SK-N-SH (cell line): ENCODE measurements around the gene FBXW11. TPM values are rescaled to one million over a fixed set of nuclear protein-coding genes. Genes with fewer than 3 reads are reported as not detected.

Experiments
- CTCF ChIA-PET: fragments of 300-600, 350-600 bp; formaldehyde crosslinking; extraction: SDS; loops from one replicate; lab custom pipeline; 2021; lab: Yijun Ruan, JAX
- POLR2A ChIA-PET: fragments of 350-600 bp; sonication (Branson Sonifier 250); formaldehyde crosslinking; extraction: SDS; loops from one replicate; lab custom pipeline; 2020; ENCODE audit warnings: antibody characterized with exemption, inconsistent platforms; lab: Yijun Ruan, JAX
- DNase-seq: peaks from one replicate; pipeline ENCODE4 v3.0.0; 2012
- H2AFZ ChIP-seq: fragments of 200-600 bp; sonication (generic); 2 replicates; pipeline ENCODE4 v1.8.1; 2016; ENCODE audit warnings: antibody characterized with exemption, mild to moderate bottlenecking, low read depth
- H3F3A ChIP-seq: fragments of 200-600 bp; sonication (generic); replicated peaks from 2 replicates; pipeline ENCODE3; 2016; ENCODE audit warnings: antibody characterized with exemption, mild to moderate bottlenecking; ENCODE audit not compliant: insufficient read depth
- H3K27ac ChIP-seq, 2 experiments: fragments of 200-500 bp in 1 of 2; fragments of 200-600 bp in 1 of 2; sonication (Bioruptor generic) in 1 of 2; sonication (generic), shearing (Covaris generic) in 1 of 2; 2 replicates each; pipeline versions ENCODE4 v1.5.1 to v1.6.1; 2014 to 2016; ENCODE audit warnings: low read depth in 2 of 2, inconsistent platforms in 1 of 2, low read length in 1 of 2, mild to moderate bottlenecking in 1 of 2, mixed read lengths in 1 of 2
- H3K27me3 ChIP-seq: fragments of 200-600 bp; sonication (generic), shearing (Covaris generic); 2 replicates; pipeline ENCODE4 v1.6.1; 2016; ENCODE audit warnings: mixed run types; ENCODE audit not compliant: insufficient read depth
- H3K36me3 ChIP-seq, 2 experiments: fragments of 200-500 bp in 1 of 2; fragments of 200-600 bp in 1 of 2; sonication (Bioruptor generic) in 1 of 2; sonication (generic) in 1 of 2; replicated peaks in 1 of 2; 2 replicates each; pipeline versions ENCODE3 to v1.5.1; 2014 to 2016; ENCODE audit warnings: low read length in 1 of 2, mild to moderate bottlenecking in 1 of 2; ENCODE audit not compliant: insufficient read depth in 2 of 2, control insufficient read depth in 1 of 2
- H3K4me1 ChIP-seq, 2 experiments: fragments of 200-500 bp in 1 of 2; fragments of 200-600 bp in 1 of 2; sonication (Bioruptor generic) in 1 of 2; sonication (generic), shearing (Covaris generic) in 1 of 2; 2 replicates each; pipeline versions ENCODE4 v1.5.1 to v1.6.1; 2014 to 2016; ENCODE audit warnings: low read depth in 1 of 2, low read length in 1 of 2, mixed run types in 1 of 2; ENCODE audit not compliant: insufficient read depth in 2 of 2, control insufficient read depth in 1 of 2
- H3K4me2 ChIP-seq: fragments of 200-600 bp; sonication (generic), shearing (Covaris generic); 2 replicates; pipeline ENCODE4 v1.6.1; 2017; ENCODE audit warnings: mixed run types
- H3K4me3 ChIP-seq, 2 experiments: fragments of 200-500 bp in 1 of 2; fragments of 200-600 bp in 1 of 2; sonication (Bioruptor generic) in 1 of 2; sonication (generic), shearing (Covaris generic) in 1 of 2; 2 replicates each; pipeline versions ENCODE4 v1.5.1 to v1.8.1; 2014 to 2016; ENCODE audit warnings: low read depth in 2 of 2, inconsistent platforms in 1 of 2, low read length in 1 of 2, mild to moderate bottlenecking in 1 of 2, mixed read lengths in 1 of 2, moderate library complexity in 1 of 2
- H3K79me2 ChIP-seq: fragments of 200-600 bp; sonication (generic); 2 replicates; pipeline ENCODE4 v1.8.1; 2017; ENCODE audit warnings: mild to moderate bottlenecking; ENCODE audit not compliant: insufficient read depth
- H3K9ac ChIP-seq: fragments of 200-600 bp; sonication (generic); 2 replicates; pipeline ENCODE4 v1.6.1; 2017; ENCODE audit warnings: mixed run types
- H3K9me2 ChIP-seq: fragments of 200-600 bp; sonication (generic); 2 replicates; pipeline ENCODE4 v1.6.1; 2017; ENCODE audit warnings: mixed run types
- H3K9me3 ChIP-seq: fragments of 200-600 bp; sonication (generic); 2 replicates; pipeline ENCODE4 v1.6.1; 2017; ENCODE audit warnings: mixed run types, mild to moderate bottlenecking, moderate library complexity
- H4K20me1 ChIP-seq: fragments of 200-600 bp; sonication (generic); 2 replicates; pipeline ENCODE4 v1.6.1; 2017; ENCODE audit warnings: mild to moderate bottlenecking, mixed run types; ENCODE audit not compliant: insufficient read depth
- CHD2 ChIP-seq: fragments of 150-350 bp; IDR thresholded peaks from 2 replicates; pipeline ENCODE4 v1.6.1; 2018; ENCODE audit warnings: low read length; ENCODE audit not compliant: partially characterized antibody
- CTCF ChIP-seq: fragments of 200-600 bp; sonication (generic); IDR thresholded peaks from 2 replicates; pipeline ENCODE4 v1.6.1; 2017; ENCODE audit warnings: antibody characterized with exemption, mild to moderate bottlenecking, moderate library complexity
- EP300 ChIP-seq, 2 experiments: IDR thresholded peaks; 2 replicates each; pipeline versions ENCODE4 v1.4.0 to v1.6.1; 2012; ENCODE audit warnings: borderline replicate concordance in 1 of 2, low read depth in 1 of 2, low read length in 1 of 2
- FOSL2 ChIP-seq: IDR thresholded peaks from 2 replicates; pipeline ENCODE4 v1.4.0; 2012; ENCODE audit warnings: low read depth, mild to moderate bottlenecking, moderate library complexity, borderline replicate concordance
- FOXM1 ChIP-seq: IDR thresholded peaks from 2 replicates; pipeline ENCODE4 v1.4.0; 2012; ENCODE audit warnings: low read depth, mild to moderate bottlenecking
- IRF3 ChIP-seq: fragments of 150-350 bp; IDR thresholded peaks from 2 replicates; pipeline ENCODE4 v1.6.1; 2016; ENCODE audit warnings: mild to moderate bottlenecking, low read depth, low read length
- JUND ChIP-seq: IDR thresholded peaks from 2 replicates; pipeline ENCODE4 v1.4.0; 2012
- MAX ChIP-seq: IDR thresholded peaks from 2 replicates; pipeline ENCODE4 v1.4.0; 2012; ENCODE audit warnings: low read depth
- MXI1 ChIP-seq: IDR thresholded peaks from 2 replicates; pipeline ENCODE4 v1.6.1; 2012; ENCODE audit warnings: mild to moderate bottlenecking, low read depth, low read length, improper control_type of control experiment
- NFIC ChIP-seq: IDR thresholded peaks from 2 replicates; pipeline ENCODE4 v1.4.0; 2012; ENCODE audit warnings: borderline replicate concordance
- NRF1 ChIP-seq: IDR thresholded peaks from 2 replicates; pipeline ENCODE4 v1.6.1; 2012; ENCODE audit warnings: low read depth, mild to moderate bottlenecking, low read length
- PBX3 ChIP-seq: IDR thresholded peaks from 2 replicates; pipeline ENCODE4; 2012
- POLR2AphosphoS5 ChIP-seq: IDR thresholded peaks from 2 replicates; pipeline ENCODE4 v1.6.1; 2012; ENCODE audit warnings: low read depth, low read length
- REST ChIP-seq: IDR thresholded peaks from 2 replicates; pipeline ENCODE4 v1.6.1; 2012; ENCODE audit warnings: mild to moderate bottlenecking, low read depth, low read length, moderate library complexity
- RFX5 ChIP-seq: IDR thresholded peaks from 2 replicates; pipeline ENCODE4 v1.6.1; 2012; ENCODE audit warnings: mild to moderate bottlenecking, improper control_type of control experiment, low read length
- TCF12 ChIP-seq: IDR thresholded peaks from 2 replicates; pipeline ENCODE4 v1.4.0; 2012
- TEAD4 ChIP-seq: IDR thresholded peaks from 2 replicates; pipeline ENCODE4 v1.4.0; 2012; ENCODE audit warnings: mild to moderate bottlenecking, borderline replicate concordance; ENCODE audit not compliant: insufficient read depth
- USF1 ChIP-seq: IDR thresholded peaks from 2 replicates; pipeline ENCODE4 v1.4.0; 2012; ENCODE audit warnings: low read depth, borderline replicate concordance
- YY1 ChIP-seq: IDR thresholded peaks from 2 replicates; pipeline ENCODE4 v1.4.0; 2012; ENCODE audit warnings: low read depth, mild to moderate bottlenecking
- ZBTB33 ChIP-seq: IDR thresholded peaks from 2 replicates; pipeline ENCODE4 v1.4.0; 2012; ENCODE audit warnings: low read depth, borderline replicate concordance
- WGBS: methylation state at CpG from one replicate; pipeline ENCODE4 v1.1.6; 2017; ENCODE audit warnings: low lambda C conversion rate; 5-methylcytosine and 5-hydroxymethylcytosine counted together
- polyA plus RNA-seq, 3 experiments: library from polyadenylated mRNA; depleted of rRNA; stranded (reverse); fragments of >200 nt; gene quantifications; 2 replicates each; pipeline ENCODE4 v1.2.3, GENCODE V29; 2012

Gene FBXW11
- polyA plus RNA-seq, 1 of the 3 experiments (the other 2 are of a cell fraction), result 37.5 TPM

- no peak for TF ChIP-seq NRF1
- no peak for TF ChIP-seq FOXM1
- TF ChIP-seq EP300 (IDR thresholded peaks at IDR 0.05; ENCODE audit: borderline replicate concordance in 1 of 2, low read depth in 1 of 2, low read length in 1 of 2), result no peak
- TF ChIP-seq CTCF, result no peak
These were observed 40.2 kb upstream of the FBXW11 start (continued) for GRCh38 chr5:172046593-172046992.

- Histone ChIP-seq H3K9me2 (no peaks in the 10 kb centered on the region), H3K79me2 (no peaks in the 10 kb centered on the region), H3F3A (no peaks in the 10 kb centered on the region), H4K20me1 (no peaks in the 10 kb centered on the region), H3K4me1 (no peaks in the 10 kb centered on the region), H3K9ac (no peak overlapping the region), H2AFZ (no peak overlapping the region), H3K9me3 (no peaks in the 10 kb centered on the region), H3K4me3 (no peak overlapping the region), H3K4me2 (no peak overlapping the region), H3K36me3 (peaks cover 10 to 15% of the 10 kb centered on the region in 2 experiments), H3K27ac (no peak overlapping the region), H3K27me3 (no peaks in the 10 kb centered on the region)
- WGBS, result 87% methylated on average over 7 of the region's 7 CpGs
- CTCF ChIA-PET, result interaction anchor here (0.6 to 2.5 kb wide), 4 partner anchors 25 to 137 kb away, joined by 3 to 11 read pairs (median 4); no protein-coding TSS in a partner anchor
- POLR2A ChIA-PET, result no interaction called here
- no peak for DNase-seq
- TF ChIP-seq MAX (no peak), USF1 (no peak), POLR2AphosphoS5 (no peak), CHD2 (no peak), MXI1 (no peak), RFX5 (no peak), NFIC (no peak), TEAD4 (no peak), TCF12 (no peak), IRF3 (no peak), REST (no peak), ZBTB33 (no peak), EP300 (IDR thresholded peaks at IDR 0.05; ENCODE audit: borderline replicate concordance in 1 of 2, low read depth in 1 of 2, low read length in 1 of 2) (no peak), JUND (no peak), YY1 (no peak), PBX3 (no peak), FOSL2 (no peak)
These were observed 38.8 kb upstream of the FBXW11 start for GRCh38 chr5:172045315-172045632.
